DND-41 (cell line): Measurements from ENCODE around the gene MECP2.

Source experiments
- CTCF ChIP-seq: IDR thresholded peaks from 2 replicates; pipeline ENCODE4 v1.5.1; 2012; ENCODE audit warnings: borderline replicate concordance, low read length, moderate library complexity, mild to moderate bottlenecking; ENCODE audit not compliant: poor library complexity, severe bottlenecking; ENCODE audit errors: extremely low read depth
- EZH2 ChIP-seq: IDR thresholded peaks from 3 replicates; pipeline ENCODE4 v1.6.1; 2012; ENCODE audit warnings: borderline replicate concordance, low read depth, mild to moderate bottlenecking, moderate library complexity, low read length, inconsistent platforms; ENCODE audit not compliant: severe bottlenecking

GRCh38 chrX:154082396-154083125 lies 15.0 kb downstream of the MECP2 start:
- no peak for TF ChIP-seq CTCF
- no peak for TF ChIP-seq EZH2
